GM21367 (cell line): ENCODE measurements around the gene GGA1.
"Not testable (repeated sequence)": the region's sequence is repeated elsewhere in the genome, so short reads cannot be mapped to it uniquely, and the experiment has no call there.

Experiments
- ATAC-seq: cut with Tn5 transposase; IDR thresholded peaks from one replicate; pipeline ENCODE4 v1.9.1; 2021; ENCODE audit not compliant: unreplicated experiment

The GGA1 gene

DNA sequence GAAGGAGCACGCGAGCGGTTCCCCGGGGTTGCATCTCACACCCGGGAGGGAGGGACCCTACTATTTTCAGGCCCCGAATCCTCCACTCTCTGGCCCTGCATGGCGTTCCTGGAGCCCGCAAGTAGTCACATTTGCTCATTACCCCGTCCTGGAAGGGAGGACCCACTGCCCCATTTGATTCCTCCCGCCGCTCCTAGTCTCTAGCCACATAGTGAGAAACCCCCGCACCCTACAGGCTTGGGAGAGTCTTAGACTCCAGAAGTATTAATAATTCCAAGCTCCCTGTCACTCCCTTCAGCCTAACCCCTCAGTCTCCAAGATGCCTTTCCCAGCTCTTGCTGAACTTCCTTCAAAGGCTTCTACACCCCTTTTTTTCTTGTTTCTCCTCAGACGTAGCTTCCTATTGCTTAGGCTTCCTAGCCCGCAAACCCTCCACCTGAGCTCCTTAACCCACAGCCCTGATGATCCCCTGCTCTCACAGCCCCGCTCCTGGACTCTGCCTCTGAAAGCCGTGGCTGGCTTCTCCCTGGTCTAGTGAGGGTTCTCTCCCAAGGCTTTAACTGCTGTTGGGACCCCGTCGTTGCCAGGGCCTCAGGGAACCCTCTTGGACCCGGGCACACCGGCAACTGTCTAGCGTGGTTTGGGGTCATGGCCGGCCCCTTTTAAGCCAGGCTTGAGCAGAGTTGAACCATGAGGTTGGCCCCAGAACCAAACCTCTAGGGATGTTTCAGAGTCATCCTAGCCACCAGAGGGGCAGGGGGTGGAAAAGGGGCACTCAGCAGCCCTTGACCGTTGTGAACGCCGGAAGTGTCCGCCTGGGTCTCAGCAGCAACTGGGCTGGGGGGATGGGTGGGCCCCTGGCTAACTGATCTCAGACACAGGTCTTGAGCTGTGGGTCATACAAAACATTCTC lies 862 bp downstream of the GGA1 start:
- no peak for ATAC-seq

DNA sequence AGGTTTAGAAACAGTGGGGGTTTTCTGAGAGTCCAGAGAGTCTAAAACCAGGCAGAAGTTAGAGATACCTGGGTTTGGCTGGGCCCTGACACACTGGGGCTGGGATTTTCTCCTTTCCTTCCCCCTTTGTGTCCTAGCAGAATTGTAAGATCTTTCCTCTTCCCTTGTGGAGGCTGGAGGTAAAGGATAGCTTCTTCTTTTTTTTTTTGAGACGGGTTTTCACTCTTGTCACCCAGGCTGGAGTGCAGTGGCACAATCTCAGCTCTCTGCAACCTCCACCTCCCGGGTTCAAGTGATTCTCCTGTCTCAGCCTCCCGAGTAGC lies 1.5 kb downstream of the GGA1 start:
- not testable (repeated sequence) for ATAC-seq

DNA sequence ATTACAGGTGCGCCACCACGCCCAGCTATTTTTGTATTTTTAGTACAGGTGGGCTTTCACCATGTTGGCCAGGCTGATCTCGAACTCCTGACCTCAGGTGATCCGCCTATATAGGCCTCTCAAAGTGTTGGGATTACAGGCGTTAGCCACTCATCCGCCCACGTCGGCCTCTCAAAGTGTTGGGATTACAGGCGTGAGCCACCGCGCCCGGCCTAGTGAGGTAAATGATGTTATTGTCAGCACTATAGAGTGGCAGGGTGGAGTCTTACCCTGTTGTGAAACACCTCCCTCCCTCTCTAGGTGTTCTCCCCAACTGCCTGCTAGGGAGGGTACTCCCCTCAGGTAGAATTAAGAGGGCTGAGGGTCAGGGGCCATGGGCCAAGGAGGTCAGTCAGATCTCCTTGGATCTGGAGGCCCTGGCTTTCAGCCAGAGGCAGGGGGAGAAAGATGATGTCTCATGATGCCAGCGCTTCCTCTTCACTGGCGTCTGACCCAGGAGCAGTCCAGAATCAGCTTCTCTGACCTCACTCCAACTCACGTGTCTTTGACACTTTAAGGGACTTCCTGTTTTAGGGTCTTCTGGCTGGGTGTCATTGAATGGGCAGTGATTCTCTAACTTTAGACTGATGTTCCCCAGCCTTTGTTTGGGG lies 2.0 kb downstream of the GGA1 start:
- ATAC-seq = no peak

DNA sequence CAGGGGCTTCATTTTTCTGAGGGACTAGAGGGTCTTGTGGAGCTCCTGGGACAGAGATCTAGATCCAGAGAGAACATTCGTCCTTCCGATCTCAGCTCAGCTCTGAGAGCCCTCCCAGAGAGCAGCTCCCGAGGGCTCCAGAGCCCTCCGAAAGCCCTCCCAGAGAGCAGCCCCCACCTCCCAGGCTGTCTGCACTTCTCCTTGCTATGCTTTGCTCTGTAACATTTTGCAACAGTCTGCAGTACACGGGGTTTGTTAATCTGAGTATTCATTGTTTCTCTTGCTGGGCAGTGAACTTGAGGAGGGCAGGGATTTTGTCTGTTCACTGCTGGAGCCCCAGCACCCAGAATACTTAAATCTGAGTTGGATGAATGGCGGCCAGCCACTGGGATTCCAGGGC lies 2.6 kb downstream of the GGA1 start:
- ATAC-seq = no peak

DNA sequence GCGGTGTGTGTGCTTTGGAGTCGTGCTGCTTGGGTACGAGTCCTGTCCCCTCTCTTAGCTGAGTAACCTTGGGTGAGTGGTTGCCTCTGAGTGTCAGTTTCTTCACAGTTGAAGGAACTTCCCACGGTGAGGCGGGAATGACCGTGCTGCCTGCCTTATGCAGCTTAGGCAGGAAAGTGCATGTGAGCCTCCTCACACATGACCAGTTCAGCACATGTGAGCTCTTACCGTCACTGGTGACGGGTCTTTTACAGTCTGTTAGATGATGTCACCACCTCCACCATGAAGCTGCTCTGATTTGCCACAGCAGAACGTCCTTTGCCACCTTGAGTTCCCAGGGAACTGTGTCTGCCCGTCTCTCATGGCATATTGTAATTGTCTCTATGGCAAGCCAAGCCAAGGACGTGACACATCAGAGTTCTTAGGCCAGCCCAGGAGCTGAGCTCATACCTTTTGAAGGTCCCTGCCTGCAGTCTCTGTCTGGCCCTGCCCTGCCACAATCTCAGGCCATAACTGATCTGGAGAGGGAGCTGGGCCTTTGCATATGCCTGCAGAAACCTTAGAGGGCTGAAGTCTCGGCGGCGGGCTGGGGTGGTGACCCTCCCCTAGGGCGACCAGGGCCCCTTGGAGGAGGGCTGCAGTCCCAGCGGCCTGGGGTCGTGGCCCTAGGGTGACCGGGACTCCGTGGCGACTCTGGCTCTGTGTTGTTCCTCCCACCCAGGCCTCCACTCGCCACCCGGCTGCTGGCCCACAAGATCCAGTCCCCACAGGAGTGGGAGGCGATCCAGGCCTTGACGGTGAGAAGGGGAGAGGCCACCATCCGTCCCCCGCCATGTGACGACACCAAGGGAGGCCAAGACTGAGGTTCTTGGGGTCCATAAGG lies 7.8 kb downstream of the GGA1 start:
- no peak for ATAC-seq

DNA sequence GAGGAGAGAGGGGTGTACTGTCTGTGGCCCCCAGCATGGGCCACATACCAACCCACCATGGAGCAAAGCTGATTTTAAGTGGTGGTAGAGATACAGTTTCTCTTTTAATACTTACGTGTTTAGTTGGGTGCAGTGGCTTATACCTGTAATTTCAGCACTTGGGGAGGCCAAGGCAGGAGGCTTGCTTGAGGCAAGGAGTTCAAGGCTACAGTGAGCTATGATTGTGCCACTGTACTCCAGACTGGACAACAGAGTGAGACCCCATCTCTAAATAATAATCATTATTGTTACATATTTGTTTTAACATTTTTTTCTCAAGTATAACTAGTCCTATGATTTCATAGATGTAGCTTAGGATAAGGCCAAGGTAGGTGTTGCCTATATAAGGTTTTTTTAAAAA lies 8.8 kb downstream of the GGA1 start:
- ATAC-seq = no peak

DNA sequence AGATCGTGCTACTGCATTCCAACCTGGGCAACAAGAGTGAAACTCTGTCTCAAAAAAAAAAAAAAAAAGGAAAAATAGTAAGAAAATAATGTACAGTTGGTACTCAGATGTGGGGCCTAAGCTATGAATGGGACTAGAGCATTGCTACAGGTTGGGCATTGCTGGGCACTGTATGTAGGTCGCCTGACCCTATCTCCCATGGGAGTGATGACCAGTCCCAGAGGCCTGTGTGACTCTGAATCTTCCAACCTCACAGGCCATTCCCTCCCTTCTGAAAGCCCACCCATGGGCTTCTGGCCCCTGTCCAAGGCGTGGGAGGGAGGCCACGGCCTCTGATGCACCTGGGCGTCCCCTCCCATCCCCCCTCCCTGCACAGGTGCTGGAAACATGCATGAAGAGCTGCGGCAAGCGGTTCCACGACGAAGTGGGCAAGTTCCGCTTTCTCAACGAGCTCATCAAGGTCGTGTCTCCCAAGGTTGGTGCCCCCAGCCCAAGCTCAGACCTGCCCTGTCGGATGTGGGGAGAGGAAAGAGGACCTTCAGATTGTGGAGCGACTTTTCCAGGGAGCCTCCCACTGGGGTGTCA lies 9.5 kb downstream of the GGA1 start:
- ATAC-seq = no peak

DNA sequence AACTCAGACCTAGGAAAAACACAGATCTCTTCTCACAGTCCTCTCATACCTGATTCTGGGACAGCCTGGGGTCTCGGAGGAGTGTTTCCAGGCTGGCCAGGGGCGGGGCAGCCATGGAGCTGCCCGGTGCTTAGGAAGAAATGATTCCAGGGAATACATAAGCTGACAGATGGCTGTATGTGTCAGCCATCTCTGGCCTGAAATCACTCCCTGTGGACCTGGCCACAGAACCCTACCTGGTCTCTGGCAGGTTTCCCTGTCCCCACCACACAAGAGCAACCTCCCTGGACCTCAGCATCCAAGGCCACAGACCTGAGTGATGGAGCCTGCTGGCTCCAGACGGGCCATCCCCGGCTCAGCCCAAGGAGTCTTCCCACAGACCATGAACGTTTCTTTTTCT lies 10.0 kb downstream of the GGA1 start:
- ATAC-seq = no peak

DNA sequence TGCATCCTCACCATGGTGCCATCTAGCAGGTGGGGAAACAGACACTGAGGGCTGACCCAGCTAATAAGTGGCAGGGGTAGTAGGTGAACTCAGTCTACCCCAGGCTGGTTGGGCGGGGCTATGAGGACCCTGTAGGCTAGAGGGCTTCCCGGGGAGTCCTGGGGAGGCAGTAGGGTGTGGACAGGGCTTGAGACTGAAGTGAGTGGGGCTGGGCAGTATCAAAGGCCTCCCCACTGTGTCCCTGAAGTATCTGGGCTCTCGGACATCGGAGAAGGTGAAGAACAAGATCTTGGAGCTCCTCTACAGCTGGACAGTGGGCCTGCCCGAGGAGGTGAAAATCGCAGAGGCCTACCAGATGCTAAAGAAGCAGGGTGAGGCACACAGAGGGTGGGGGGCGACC lies 11.4 kb downstream of the GGA1 start:
- ATAC-seq = no peak

DNA sequence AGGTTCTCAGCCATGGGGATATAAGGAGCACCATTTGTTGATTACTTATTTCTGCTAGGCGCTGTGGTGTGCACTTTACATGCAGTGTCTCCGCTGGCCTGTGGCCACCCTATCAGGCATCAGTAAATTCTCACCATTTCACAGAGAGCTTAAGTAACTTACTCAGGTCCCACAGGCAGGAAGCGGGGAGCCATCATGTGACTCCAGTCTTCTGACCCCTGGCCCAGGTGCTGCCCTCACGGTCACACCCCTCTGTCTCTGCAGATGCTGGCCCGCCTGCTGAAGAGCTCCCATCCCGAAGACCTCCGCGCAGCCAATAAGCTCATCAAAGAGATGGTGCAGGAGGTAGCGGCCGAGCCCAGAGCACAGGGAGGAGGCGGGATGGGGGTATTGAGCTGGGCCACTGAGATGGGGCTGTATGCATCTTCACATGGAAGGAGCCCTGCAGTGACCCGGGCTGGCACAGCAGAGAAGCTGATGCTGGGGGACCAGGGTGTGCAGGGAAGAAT lies 12.8 kb downstream of the GGA1 start:
- ATAC-seq = no peak

DNA sequence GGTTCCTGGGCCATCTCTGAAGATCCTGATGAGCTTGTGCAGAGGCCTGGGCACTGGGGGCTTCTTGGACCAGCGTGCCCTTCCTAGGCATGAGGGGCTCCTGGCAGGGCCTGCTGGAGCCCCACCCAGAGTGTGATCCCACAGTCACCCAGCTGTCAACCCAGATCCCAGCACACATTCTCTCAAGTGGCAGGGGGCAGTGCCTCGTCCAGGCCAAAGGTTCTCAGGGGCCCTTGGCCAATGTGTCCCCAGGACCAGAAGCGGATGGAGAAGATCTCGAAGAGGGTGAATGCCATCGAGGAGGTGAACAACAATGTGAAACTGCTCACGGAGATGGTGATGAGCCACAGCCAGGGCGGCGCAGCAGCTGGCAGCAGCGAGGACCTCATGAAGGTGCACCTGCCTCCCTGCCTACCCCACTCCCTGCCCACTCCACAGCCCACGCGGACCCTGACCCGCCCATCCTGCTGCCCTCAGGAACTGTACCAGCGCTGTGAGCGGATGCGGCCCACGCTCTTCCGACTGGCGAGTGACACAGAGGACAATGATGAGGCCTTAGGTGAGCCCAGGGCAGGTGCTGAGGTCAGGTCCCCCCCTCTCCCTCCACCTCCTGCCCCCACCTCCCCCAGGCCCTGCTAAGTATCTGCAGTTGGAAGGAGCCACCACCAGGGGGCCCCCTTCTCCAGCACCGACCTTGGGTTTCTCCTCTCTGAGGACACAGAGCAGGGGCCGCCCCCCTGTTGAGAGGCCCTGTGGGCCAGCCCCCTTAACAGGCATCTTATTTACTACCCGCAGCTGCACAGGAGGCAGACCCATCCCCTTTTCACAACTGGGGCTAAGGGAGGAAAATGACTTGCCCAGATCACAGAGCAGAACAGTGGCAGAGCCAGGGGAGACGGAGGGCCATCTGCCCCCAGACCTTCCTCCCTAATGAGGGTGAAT lies 14.7 kb downstream of the GGA1 start:
- no peak for ATAC-seq

DNA sequence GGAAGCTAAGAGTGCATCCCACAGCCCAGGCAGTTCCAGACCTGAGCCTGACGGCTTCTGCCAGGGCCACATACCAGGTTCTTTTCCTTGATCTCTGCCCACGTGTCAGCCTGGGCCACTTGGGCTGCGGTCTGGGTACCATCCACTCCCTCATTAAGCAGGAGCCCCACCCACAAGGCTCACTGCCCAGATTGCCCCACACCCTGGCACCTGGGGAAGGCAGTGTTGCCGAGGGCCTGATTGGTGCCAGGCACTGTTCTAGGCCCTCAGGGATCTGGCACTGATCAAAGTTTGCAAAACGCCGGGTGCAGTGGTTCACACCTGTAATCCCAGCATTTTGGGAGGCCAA lies 15.4 kb downstream of the GGA1 start:
- no peak for ATAC-seq

DNA sequence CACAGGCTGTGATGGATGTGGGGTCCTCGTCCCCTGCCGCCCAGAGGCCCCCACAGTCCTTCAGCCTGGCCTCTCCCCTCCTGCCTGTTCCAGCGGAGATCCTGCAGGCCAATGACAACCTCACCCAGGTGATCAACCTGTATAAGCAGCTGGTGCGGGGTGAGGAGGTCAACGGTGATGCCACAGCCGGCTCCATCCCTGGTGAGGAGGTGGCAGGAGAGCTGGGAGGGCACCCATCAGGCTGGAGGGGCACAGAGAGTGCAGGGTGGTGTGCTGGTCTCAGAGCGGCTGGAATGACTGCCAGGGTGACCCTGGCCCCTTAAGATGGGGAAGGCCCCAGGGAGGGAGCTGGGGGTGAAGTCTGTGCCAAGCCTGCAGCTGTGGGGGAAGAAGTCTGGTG lies 16.2 kb downstream of the GGA1 start:
- no peak for ATAC-seq

DNA sequence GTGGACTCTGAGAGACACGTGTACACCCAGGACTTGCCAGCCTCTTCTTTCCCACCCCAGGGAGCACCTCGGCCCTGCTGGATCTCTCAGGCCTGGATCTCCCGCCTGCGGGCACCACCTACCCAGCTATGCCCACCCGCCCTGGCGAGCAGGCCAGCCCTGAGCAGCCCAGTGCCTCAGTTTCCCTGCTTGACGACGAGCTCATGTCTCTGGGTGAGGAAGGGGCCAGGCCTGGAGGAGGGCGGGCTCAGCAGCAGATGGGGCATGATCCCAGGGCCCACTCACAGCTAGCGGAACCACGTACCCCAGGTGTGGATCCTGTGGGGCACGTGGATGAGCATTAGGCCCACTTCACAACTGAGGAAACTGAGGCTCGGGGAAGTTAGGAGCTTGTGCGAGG lies 17.1 kb downstream of the GGA1 start:
- no peak for ATAC-seq

DNA sequence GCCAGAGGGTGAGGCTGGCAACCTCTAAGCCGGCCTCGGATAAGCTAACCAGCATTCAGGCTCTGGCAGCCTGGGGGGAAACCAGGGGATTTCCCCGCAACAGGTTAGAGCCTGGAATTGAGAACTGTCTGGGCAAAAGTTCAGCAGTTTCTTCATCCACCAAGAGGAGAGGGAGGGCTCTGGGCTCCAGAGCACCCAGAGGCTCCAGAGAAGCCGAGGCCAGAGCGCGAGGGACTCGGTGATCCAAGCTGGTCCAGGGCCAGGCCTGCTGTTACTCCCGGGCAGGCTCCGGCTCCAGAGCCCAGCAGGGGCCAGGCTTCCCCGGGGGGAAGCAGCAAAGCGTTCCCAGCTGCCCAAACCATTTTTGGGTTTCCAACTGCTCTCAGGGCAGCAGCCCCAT lies 17.5 kb downstream of the GGA1 start:
- ATAC-seq = no peak

DNA sequence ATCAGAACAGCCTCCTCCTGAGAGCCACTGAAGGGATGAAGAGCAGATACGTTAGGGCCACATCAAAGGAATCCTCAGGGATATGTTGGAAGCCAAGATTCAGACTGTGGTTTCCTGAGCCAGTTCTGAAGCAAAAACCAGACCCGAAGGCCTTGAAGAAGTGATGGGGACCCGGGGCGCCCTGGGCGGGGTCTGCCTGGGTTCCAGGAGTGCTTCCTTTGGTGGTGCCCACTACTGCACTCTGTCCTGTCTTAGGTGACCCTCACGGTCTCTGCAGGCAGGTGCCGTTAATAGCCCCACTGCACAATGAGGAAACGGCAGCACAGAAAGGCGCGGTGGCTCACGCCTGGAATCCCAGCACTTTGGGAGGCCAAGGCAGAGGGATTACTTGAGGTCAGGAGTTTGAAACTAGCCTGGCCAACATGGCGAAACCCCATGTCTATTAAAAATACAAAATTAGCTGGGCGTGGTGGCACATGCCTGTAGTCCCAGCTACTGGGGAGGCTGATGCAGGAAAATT lies 18.0 kb downstream of the GGA1 start:
- ATAC-seq = no peak

DNA sequence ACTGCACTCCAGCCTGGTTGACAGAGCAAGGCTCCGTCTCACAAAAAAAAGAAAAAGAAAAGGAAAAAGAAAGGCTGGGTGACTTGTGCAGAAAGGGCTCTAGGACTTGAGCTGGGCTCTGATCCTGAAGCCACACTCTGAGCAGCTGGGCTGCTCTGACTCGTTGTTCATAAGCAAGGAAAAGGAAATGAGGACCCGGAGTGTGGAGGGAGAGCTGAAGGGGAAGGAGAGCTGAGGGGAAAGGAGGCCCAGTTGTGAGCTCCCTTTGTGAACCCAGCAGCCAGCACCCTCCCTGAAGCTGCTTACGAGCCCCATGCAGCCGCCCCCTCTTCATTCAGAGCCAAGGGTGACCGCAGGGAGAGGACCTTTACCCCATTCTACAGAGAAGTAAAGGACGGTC lies 18.5 kb downstream of the GGA1 start:
- no peak for ATAC-seq

DNA sequence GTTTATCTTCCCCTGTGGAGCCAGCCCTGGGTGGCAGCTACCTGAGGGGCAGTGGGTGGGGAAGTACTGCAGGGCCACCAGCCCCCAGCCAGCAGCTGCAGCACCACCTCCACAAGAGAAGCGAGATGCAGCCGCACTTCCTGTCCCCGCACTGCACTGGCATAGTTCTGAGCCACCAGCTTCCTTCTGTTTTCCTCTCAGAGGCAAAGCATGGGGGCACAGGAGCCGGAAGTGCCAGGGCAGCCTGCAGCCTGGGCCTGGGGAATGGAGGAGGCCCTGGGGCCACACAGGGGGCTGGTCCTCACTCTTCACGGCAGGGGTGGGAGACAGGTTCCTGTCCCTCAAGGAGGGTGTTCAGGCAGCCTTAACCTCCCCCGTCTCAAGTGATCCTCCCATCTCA lies 18.9 kb downstream of the GGA1 start:
- ATAC-seq = no peak

DNA sequence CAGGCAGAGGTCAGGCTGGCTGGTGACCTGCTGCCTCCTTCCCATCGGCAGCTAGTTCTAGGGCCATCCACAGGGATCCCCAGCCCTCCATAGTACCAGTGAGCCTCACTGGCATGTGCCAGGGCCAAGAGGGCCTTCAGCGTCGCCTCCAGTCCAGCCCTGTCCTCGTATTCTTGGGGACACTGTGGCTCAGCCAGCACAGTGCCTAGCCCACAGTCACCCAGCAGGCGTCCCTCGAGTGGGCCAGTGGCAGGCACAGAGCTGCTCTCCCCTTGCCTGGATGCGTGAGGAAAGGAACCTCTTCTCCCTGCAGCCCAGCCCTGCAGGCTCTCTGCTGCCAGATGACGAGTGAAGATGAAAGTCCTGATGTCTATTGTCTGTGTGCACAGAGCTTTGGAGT lies 20.2 kb downstream of the GGA1 start:
- no peak for ATAC-seq

DNA sequence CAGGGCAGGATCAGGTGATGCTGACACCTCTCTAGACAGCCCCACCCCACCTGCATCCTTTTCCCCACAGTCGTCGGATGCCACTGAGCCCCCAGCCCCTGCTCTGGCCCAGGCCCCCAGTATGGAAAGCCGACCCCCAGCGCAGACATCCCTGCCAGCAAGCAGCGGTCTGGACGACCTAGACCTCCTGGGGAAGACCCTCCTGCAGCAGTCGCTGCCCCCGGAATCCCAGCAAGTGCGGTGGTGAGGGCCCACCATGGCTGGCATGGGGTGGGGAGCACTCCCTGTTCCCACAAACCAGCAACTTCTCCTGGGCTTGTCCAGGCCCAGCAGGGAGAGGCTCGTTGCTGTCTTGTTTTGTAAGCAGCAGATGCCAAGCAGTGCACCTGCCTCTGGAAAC lies 21.3 kb downstream of the GGA1 start:
- no peak for ATAC-seq
